Parathyroid adenoma (tissue), 2 donors: ENCODE data around the gene SMOC2.
"Not testable (repeated sequence)": the region's sequence is repeated elsewhere in the genome, so short reads cannot be mapped to it uniquely, and the experiment has no call there.

Experiments used
- H2AFZ ChIP-seq: fragments of 300-600 bp; sonication (generic); one replicate; pipeline ENCODE4 v1.7.0; 2017; ENCODE audit warnings: antibody characterized with exemption, mild to moderate bottlenecking
- H3K27ac ChIP-seq: fragments of 300-600 bp; sonication (generic); one replicate; pipeline ENCODE4 v1.7.0; 2017
- H3K27me3 ChIP-seq: fragments of 300-600 bp; sonication (generic); one replicate; pipeline ENCODE4 v1.7.0; 2017; ENCODE audit warnings: low read length; ENCODE audit not compliant: control insufficient read depth, insufficient read depth
- H3K36me3 ChIP-seq: fragments of 300-600 bp; sonication (generic); one replicate; pipeline ENCODE4 v1.7.0; 2017; ENCODE audit warnings: low read length; ENCODE audit not compliant: control insufficient read depth, insufficient read depth
- H3K4me1 ChIP-seq: fragments of 300-600 bp; sonication (generic); one replicate; pipeline ENCODE4 v1.7.0; 2017; ENCODE audit warnings: control low read depth
- H3K4me2 ChIP-seq: fragments of 300-600 bp; sonication (generic); one replicate; pipeline ENCODE4 v1.7.0; 2017; ENCODE audit warnings: low read length
- H3K4me3 ChIP-seq: fragments of 300-600 bp; sonication (generic); one replicate; pipeline ENCODE4 v1.7.0; 2017; ENCODE audit warnings: low read depth, low read length
- H3K79me2 ChIP-seq: fragments of 300-600 bp; sonication (generic); one replicate; pipeline ENCODE4 v1.7.0; 2017; ENCODE audit warnings: control low read depth
- H3K9ac ChIP-seq: fragments of 300-600 bp; sonication (generic); one replicate; pipeline ENCODE4 v1.7.0; 2017; ENCODE audit warnings: mild to moderate bottlenecking
- H3K9me3 ChIP-seq: fragments of 300-600 bp; sonication (generic); one replicate; pipeline ENCODE4 v1.7.0; 2017; ENCODE audit warnings: low read length; ENCODE audit not compliant: control insufficient read depth
- TF ChIP-seq, protein P1 (sequence below): fragments of 300-600 bp; sonication (generic); IDR thresholded peaks from one replicate; pipeline ENCODE4 v1.7.0; 2017; ENCODE audit warnings: antibody characterized with exemption, mild to moderate bottlenecking
- donor health status: primary hyperparathyroidism.

Gene SMOC2

DNA sequence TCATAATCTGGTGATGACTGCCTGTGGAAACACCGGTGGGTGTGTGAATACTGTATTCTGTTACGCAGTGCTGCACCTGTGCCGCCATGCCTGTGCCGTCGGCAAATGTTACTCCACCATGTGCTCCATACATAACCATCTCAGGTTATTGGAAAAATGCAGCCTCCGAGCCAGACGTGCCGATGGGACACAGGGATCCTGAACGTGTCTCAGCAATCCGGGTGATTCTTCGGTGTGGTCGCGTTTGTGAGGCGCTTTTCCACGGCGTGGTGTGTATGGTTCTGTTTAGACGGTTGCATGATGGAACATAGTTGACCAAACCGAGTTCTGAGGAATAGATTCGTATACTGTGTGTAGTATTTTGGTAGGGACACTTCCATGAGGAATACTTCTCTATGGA, 130.3 kb downstream of the SMOC2 start:
- Histone ChIP-seq H3K9me3 (no peaks in the 10 kb centered on the region), H3K27ac (no peak overlapping the region), H3K79me2 (no peaks in the 10 kb centered on the region), H3K36me3 (no peaks in the 10 kb centered on the region), H3K4me3 (no peak overlapping the region), H2AFZ (no peak overlapping the region), H3K4me2 (no peak overlapping the region), H3K27me3 (no peaks in the 10 kb centered on the region), H3K9ac (no peak overlapping the region), H3K4me1 (no peaks in the 10 kb centered on the region)
- TF ChIP-seq, protein P1, sequence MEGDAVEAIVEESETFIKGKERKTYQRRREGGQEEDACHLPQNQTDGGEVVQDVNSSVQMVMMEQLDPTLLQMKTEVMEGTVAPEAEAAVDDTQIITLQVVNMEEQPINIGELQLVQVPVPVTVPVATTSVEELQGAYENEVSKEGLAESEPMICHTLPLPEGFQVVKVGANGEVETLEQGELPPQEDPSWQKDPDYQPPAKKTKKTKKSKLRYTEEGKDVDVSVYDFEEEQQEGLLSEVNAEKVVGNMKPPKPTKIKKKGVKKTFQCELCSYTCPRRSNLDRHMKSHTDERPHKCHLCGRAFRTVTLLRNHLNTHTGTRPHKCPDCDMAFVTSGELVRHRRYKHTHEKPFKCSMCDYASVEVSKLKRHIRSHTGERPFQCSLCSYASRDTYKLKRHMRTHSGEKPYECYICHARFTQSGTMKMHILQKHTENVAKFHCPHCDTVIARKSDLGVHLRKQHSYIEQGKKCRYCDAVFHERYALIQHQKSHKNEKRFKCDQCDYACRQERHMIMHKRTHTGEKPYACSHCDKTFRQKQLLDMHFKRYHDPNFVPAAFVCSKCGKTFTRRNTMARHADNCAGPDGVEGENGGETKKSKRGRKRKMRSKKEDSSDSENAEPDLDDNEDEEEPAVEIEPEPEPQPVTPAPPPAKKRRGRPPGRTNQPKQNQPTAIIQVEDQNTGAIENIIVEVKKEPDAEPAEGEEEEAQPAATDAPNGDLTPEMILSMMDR: no peak

DNA sequence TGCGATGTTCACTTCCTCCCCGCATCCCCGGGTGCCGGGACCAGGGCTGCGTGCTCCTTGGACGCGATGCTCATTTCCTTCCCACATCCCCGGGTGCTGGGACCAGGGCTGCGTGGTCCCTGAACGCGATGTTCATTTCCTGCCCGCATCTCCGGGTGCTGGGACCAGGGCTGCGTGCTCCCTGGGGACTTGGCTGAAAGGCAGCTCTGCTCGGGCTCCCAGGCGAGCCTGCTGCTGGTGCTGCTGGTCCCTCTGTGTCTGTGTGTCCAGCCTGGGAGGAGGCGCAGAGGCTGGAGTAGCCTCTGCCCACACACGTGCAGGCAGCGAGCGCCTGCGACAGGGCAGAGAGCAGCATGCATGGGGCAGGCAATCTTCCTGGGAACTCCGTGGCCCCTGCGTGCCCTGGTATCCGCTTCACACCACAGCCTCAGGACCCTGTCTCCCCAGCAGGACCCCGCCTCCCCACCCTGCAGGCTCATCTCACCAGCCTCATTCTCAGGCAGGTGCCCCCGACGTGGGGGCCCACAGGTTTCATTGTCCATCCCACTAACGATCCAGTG, 132.4 kb downstream of the SMOC2 start:
- not testable (repeated sequence) for H3K27me3 ChIP-seq, H2AFZ ChIP-seq, H3K9ac ChIP-seq, H3K4me1 ChIP-seq, H3K27ac ChIP-seq, H3K9me3 ChIP-seq, H3K36me3 ChIP-seq, H3K4me2 ChIP-seq, H3K79me2 ChIP-seq, H3K4me3 ChIP-seq

DNA sequence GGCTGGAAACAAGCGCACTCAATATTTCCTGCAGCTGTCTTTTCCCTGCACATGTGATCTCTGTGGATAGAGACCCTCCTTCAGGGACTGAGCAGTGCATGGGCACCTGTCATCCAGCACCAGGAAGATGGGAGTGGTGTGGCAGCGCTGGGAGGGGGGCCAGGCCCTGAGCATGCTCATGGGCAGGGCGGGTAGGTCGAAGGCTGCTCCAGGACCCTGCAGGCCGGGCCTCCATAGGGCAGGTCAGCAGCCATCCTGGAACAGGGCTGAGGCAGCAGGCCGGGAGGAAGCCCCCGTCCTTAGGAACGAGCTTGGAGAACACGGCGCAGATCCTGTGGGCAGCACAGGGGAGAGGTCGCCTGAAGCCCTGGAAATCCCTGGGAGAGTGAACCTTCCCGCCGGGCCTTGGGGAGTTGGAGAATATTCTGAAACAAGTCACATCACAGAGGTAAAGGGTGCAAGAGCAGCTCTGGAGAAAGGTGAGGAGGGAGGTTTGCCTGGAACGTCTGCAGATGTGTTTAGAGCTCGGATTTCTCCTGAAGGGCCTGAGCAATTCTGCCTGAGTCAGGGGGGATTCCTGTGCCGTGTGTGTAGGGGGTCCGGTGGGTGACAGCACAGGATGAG, 133.2 kb downstream of the SMOC2 start:
- TF ChIP-seq, protein P1: no peak
- Histone ChIP-seq H3K9me3 (no peaks in the 10 kb centered on the region), H3K4me3 (no peak overlapping the region), H3K9ac (no peak overlapping the region), H3K4me2 (no peak overlapping the region), H3K27ac (no peak overlapping the region), H2AFZ (no peak overlapping the region), H3K36me3 (no peaks in the 10 kb centered on the region), H3K27me3 (no peaks in the 10 kb centered on the region), H3K4me1 (no peaks in the 10 kb centered on the region), H3K79me2 (no peaks in the 10 kb centered on the region)

DNA sequence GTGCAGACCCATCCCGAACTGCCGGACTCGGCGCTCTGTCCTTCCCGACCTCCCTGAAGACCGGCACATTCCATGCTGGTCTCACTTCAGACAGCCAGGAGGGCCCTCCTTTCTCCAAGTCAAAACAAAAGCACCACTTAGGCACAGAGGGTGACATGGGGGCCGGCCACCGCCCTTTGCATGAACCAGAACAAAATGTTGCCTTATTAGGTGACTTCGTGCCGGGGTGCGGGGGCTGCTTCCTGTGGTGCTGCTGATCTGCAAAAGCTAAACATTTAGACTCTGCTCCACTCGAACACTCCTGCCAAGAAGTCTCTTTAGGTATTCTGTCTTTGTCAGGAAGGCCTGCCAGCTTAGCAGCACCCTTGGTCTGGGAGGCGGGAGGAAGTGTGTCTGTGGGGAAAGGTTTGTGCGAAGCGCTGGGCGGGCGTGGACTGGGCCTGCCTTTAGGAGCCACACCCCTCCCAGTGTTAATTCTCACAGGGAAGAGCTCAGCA, 133.8 kb downstream of the SMOC2 start:
- Histone ChIP-seq H3K4me2 (no peak overlapping the region), H3K27me3 (no peaks in the 10 kb centered on the region), H3K79me2 (no peaks in the 10 kb centered on the region), H3K9me3 (no peaks in the 10 kb centered on the region), H3K27ac (no peak overlapping the region), H3K9ac (no peak overlapping the region), H3K4me3 (no peak overlapping the region), H3K36me3 (no peaks in the 10 kb centered on the region), H2AFZ (no peak overlapping the region), H3K4me1 (no peaks in the 10 kb centered on the region)
- TF ChIP-seq, protein P1: no peak

DNA sequence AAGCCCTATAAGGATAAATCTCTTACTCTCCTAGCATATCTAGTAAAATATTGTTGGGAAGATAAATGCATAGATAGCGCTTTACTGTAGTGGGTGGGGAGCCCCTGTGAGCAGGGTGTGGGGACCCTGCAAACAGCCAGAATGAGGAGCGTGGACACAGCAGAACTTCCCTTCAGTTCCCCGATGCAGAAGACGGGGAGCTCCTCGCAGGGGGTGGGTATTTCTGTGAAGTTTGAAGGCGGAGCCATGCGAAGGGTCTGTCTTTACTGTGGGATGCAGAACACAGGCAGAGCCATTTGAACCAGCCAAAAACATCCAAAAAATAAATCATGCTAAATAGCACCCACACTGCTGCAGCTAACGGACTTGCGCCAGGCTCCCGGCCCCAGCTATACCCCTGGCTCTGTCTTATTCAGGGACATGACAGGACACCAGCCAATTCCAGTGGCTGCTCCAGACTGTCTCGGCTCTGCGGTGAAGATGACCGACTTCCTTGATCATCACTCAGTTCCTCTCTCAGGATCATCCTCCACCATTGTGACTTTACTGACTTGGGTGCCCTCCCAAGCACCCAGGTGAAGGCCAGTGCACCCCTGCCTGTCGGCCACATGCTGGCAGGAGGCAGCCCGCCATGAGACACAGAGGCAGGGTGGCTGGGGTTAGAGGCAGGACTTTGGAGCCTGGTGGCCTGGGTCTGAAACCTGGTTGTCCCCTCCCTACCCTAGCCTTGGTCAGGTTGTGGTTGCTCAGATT, 134.5 kb downstream of the SMOC2 start:
- Histone ChIP-seq H3K4me1 (no peaks in the 10 kb centered on the region), H2AFZ (no peak overlapping the region), H3K36me3 (no peaks in the 10 kb centered on the region), H3K27ac (no peak overlapping the region), H3K9me3 (no peaks in the 10 kb centered on the region), H3K4me3 (no peak overlapping the region), H3K4me2 (no peak overlapping the region), H3K79me2 (no peaks in the 10 kb centered on the region), H3K9ac (no peak overlapping the region), H3K27me3 (no peaks in the 10 kb centered on the region)
- TF ChIP-seq, protein P1: no peak
